ENCODE measurements around the gene FURIN. TPM values are rescaled to one million over a fixed set of nuclear protein-coding genes. Genes with fewer than 3 reads are reported as not detected.

Gene FURIN
- total and polyA plus RNA-seq, 9 of the 15 experiments (the other 6 are each of a cell fraction or from before 2014, with no cell fraction given), result 0.92 to 99.9 (median 34.8) TPM

DNA sequence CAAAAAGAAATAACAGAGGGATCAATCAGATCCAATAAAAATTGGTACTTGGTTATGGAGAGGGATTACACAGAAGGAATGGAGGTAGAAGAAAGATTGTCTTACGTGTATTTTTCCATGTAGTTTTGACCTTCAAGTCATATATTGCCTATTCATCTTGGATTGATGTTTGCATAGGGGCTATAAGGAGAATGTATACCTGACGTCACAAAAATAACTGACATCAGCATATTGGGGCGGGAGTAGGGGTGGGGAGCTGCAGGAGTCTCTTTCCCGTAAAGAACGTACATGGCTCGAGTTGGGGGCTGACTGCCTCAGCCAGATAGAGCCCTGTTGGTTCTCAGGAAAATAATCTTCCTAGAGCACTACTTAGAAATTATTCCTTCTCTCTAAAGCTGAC lies 5.9 kb upstream of the FURIN start:
- ChIA-PET CTCF (ENCODE audit: low intra/inter-chr PET ratio) (no interaction called here), POLR2A (no interaction called here)
- no peaks in the 10 kb centered on the region; a peak in 1 of 5 replicates for H3K27me3 ChIP-seq (ENCODE audit: control insufficient read depth in 2 of 2, insufficient read depth in 2 of 2, low read length in 2 of 2)
- H3K4me2 ChIP-seq (ENCODE audit: insufficient read depth, low read length), result no peak overlapping the region
- TF ChIP-seq MAFK (IDR thresholded peaks at IDR 0.05; ENCODE audit: low read length), result peak; percentile 42; the same call in 1 of the 2 replicates
- peak; percentile 77 for TF ChIP-seq ZNF316 (IDR thresholded peaks at IDR 0.05)
- peak; percentile 52; the same call in 1 of the 2 replicates for TF ChIP-seq MAFF (IDR thresholded peaks at IDR 0.05; ENCODE audit: low read length)
- TF ChIP-seq C11orf30 (IDR thresholded peaks at IDR 0.05; ENCODE audit: low read depth), result 0 out of 2 replicates have a peak, but pooled peaks have one; percentile 57
- TF ChIP-seq BMI1 (IDR thresholded peaks at IDR 0.05; ENCODE audit: low read length), result no peak
- TF ChIP-seq SRSF1 (IDR thresholded peaks at IDR 0.05; ENCODE audit: low read depth, low read length), result no peak
- ATAC-seq (no peak), DNase-seq (ENCODE audit: extremely low read depth in 1 of 4, low spot score in 3 of 4) (peak in 1 of 4 experiments; percentile 45), FAIRE-seq (no peak)
- no TSS peak for BruUV-seq (replicated peaks)
- H3K9me3 ChIP-seq (replicated peaks; ENCODE audit: control insufficient read depth, insufficient read depth, low read depth, low read length), result no peaks in the 10 kb centered on the region
- H4K20me1 ChIP-seq (replicated peaks; ENCODE audit: control insufficient read depth, insufficient read depth, low read length), result no peaks in the 10 kb centered on the region
- no peaks in the 10 kb centered on the region for H3K36me3 ChIP-seq (ENCODE audit: control insufficient read depth, insufficient read depth, low read length)
- peak overlapping the region in 1 of 2 experiments; percentile 47; a peak in 2 of 4 replicates for H3K9ac ChIP-seq (ENCODE audit: insufficient read depth in 1 of 2, low read depth in 2 of 2, low read length in 2 of 2)
- in situ Hi-C loops (cut with MboI) (no loop called here), intact Hi-C loops (cut with micrococcal nuclease) (no loop called here)
- no peaks in the 10 kb centered on the region for H3K79me2 ChIP-seq (ENCODE audit: control insufficient read depth, insufficient read depth, low read length)
- H3K4me3 ChIP-seq, result no peak overlapping the region
- no peaks in the 10 kb centered on the region for H3K9me1 ChIP-seq (ENCODE audit: control insufficient read depth, insufficient read depth, low read length)
- H2AFZ ChIP-seq (ENCODE audit: low read depth, low read length), result peak overlapping the region; percentile 30; the same call in 1 of the 2 replicates
- H3K27ac ChIP-seq (ENCODE audit: extremely low read depth, low read depth, low read length), result no peak overlapping the region
- peaks cover 29 to 35% of the 10 kb centered on the region in 2 experiments for H3K4me1 ChIP-seq (replicated peaks in 1 of 2; ENCODE audit: control insufficient read depth in 2 of 2, insufficient read depth in 2 of 2, low read length in 2 of 2)
- 58% methylated on average over 6 of the region's 6 CpGs for WGBS (ENCODE audit: insufficient coverage, low coverage, missing lambda C conversion rate)

Data from K562 (cell line).